GM18870 (cell line): Measurements from ENCODE around the gene RPL27.

Experiments used
- ATAC-seq: cut with Tn5 transposase; IDR thresholded peaks from one replicate; pipeline ENCODE4 v1.9.1; 2021; ENCODE audit warnings: moderate library complexity; ENCODE audit not compliant: unreplicated experiment

RPL27 gene

DNA sequence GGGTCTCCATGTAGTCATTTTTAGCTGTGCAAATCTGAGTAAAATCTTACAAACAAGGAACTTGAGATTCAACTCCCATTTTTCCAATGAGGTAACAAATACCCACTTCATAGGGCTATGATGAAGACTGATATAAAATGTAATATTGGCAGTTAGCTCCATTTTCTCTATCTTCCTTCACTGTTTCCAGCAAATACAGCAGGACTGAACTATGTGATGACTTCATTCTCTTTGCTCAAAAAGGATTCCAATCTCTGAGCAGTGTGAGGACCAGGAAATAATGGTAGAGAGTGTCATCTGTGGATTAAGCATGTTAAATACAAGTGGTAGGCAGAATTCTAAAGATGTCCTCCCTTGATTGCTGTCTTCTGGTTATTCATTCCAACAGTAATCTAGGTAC is 45.1 kb downstream of the RPL27 start:
- no peak for ATAC-seq

DNA sequence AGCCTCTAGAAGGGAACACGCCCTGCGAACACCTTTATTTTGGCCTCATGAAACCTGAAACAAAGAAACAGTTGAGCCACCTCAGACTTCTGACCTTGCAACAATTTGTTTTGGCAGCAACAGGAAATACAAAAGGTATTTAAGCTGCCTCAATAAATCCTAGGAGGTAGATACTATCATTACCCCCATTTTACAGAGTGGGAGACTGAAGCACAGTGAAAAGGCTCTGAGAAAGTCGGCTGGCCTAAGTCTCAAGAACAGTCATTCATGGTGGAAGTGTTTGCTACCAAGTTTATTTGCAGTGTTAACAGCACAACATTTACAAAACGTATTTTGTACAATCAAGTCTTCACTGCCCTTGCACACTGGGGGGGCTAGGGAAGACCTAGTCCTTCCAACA is 45.8 kb downstream of the RPL27 start:
- ATAC-seq = no peak

DNA sequence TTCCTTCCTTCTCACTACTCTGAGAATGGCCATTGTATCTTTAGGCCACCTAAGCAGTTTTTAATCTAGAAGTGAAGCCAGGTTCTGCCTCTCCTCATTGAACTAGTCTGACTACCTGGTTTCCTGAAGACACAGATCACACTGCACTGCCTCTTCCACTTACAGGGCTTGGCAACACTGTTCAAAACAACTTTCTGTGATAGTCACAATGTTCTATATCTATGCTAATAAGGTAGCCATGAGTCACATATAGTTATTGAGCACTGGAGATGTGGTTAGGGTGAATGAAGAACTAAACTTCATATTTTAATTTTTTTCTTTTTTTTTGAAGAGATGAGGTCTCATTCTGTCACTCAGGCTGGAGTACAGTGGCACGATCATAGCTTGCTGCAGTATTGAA is 53.8 kb downstream of the RPL27 start:
- ATAC-seq = no peak
